ENCODE data around the gene PRIM2. TPM values are rescaled to one million over a fixed set of nuclear protein-coding genes. Genes with fewer than 3 reads are reported as not detected.

PRIM2 gene
- total and polyA plus RNA-seq, 2 of the 4 experiments (the other 2 are of a cell fraction) = 11.8 to 37.5 TPM

DNA sequence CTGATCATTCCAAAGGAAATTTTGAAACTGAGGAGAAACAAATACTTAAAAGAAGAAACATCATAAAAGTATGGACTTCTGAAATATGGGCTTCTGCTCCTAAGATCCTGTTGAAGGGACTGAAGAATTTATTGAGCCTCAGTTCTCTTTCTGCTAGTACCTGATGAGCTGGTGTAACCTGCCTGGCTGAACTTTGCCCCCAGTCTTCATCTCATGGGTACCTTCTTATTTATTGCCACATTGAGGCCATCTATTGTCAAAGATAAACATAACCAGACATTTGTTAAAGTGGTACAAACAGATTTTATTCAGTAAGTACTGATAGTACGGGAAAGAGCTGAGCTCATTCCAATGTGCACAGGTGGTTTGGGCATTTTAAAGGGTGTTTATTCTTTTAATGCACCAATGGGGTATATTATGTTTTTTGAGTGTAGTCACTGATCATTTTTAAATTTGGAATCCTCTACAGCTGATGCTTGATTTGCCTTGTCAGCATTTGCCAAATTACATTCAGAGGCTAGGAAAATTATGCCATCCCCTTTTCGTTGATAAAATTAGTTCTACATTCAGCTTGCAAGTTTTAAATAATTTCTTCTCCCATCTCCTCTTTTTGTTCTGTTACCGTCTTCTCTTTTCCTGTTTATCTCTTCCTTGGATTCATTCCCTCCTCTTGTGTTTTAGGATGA is 118.2 kb downstream of the PRIM2 start:
- Histone ChIP-seq H4K91ac (ENCODE audit: insufficient read depth, low read depth, low read length) (peak overlapping the region; percentile 85), H3K27ac (ENCODE audit: insufficient read depth, low read length) (peak overlapping the region; percentile 89), H3K9me1 (ENCODE audit: insufficient read depth, low read length) (peaks cover 6% of the 10 kb centered on the region), H3K36me3 (ENCODE audit: control insufficient read depth, insufficient read depth, low read length) (no peaks in the 10 kb centered on the region), H4K8ac (ENCODE audit: low read depth in 2 of 2, low read length in 2 of 2) (peak overlapping the region; percentile 92 to 97), H2AK5ac (ENCODE audit: low read depth, low read length) (peak overlapping the region; percentile 89), H3K4me3 (ENCODE audit: insufficient read depth, low read depth, low read length) (no peak overlapping the region), H3K14ac (replicated peaks; ENCODE audit: low read depth, low read length) (peak overlapping the region; percentile 84), H2BK120ac (ENCODE audit: low read depth, low read length) (peak overlapping the region; percentile 90), H3K4me2 (ENCODE audit: low read depth, low read length) (no peak overlapping the region), H3K18ac (ENCODE audit: low read depth, low read length) (peak overlapping the region; percentile 97), H3K9ac (ENCODE audit: low read depth, low read length) (peak overlapping the region; percentile 53; the same call in 1 of the 2 replicates), H2BK5ac (ENCODE audit: low read depth, low read length, poor library complexity, severe bottlenecking) (peak overlapping the region; percentile 98), H3K23ac (ENCODE audit: low read depth, low read length) (peak overlapping the region; percentile 49; the same call in 1 of the 2 replicates), H3K4ac (ENCODE audit: low read depth, low read length) (peak overlapping the region; percentile 78), H3K56ac (ENCODE audit: extremely low read depth, insufficient read depth, low read length) (peak overlapping the region; percentile 26; the same call in 1 of the 2 replicates), H2AK9ac (replicated peaks; ENCODE audit: low read depth, low read length, poor library complexity) (no peak overlapping the region), H3K27me3 (ENCODE audit: control insufficient read depth, insufficient read depth, low read length) (no peaks in the 10 kb centered on the region), H2AFZ (replicated peaks; ENCODE audit: low read length, poor library complexity) (no peak overlapping the region), H2BK20ac (ENCODE audit: low read depth, low read length) (peak overlapping the region; percentile 87), H4K20me1 (ENCODE audit: insufficient read depth, low read length) (no peaks in the 10 kb centered on the region), H2BK15ac (ENCODE audit: low read depth, low read length) (peak overlapping the region; percentile 85; the same call in 2 of the 3 replicates), H4K5ac (ENCODE audit: low read depth, low read length) (peak overlapping the region; percentile 99), H3K4me1 (ENCODE audit: control insufficient read depth, insufficient read depth, low read length) (peaks cover 21% of the 10 kb centered on the region), H3K79me1 (ENCODE audit: low read depth in 1 of 2, low read length in 2 of 2) (peaks cover 18 to 57% of the 10 kb centered on the region in 2 experiments), H3K9me3 (ENCODE audit: control insufficient read depth, insufficient read depth, low read length) (no peaks in the 10 kb centered on the region)
- no peak for ATAC-seq (ENCODE audit: low read depth)
- CTCF ChIA-PET = interaction anchor here (0.6 kb wide), 1 partner anchor 236 kb away, joined by 6 read pairs; no protein-coding TSS in a partner anchor
- WGBS, 2 experiments (ENCODE audit: extremely low coverage in 2 of 2, insufficient read length in 1 of 2) = 100% methylated on average over 1 of the region's 3 CpGs; no CpG with 5 or more reads in 1 of the 2 experiments
- BruUV-seq (replicated peaks) = no TSS peak
- dilution Hi-C loops (cut with HindIII; ENCODE audit: low sequenced_read_pairs, unreplicated experiment) (no loop called here), in situ Hi-C loops (cut with MboI; ENCODE audit: low sequenced_read_pairs) (no loop called here), intact Hi-C loops (cut with micrococcal nuclease) (no loop called here)
- DNase-seq = no peak
- POLR2A ChIA-PET (ENCODE audit: unreplicated experiment) = no interaction called here
- TF ChIP-seq MAFK (IDR thresholded peaks at IDR 0.05; ENCODE audit: low read depth, low read length) = peak; percentile 93
- no peak for TF ChIP-seq BHLHE40 (IDR thresholded peaks at IDR 0.05; ENCODE audit: low read depth, low read length)

Data from IMR-90 (cell line).